GM23338 (cell line): ENCODE measurements around the gene PPP1R7. TPM values are rescaled to one million over a fixed set of nuclear protein-coding genes. Genes with fewer than 3 reads are reported as not detected.
"Not testable (repeated sequence)": the region's sequence is repeated elsewhere in the genome, so short reads cannot be mapped to it uniquely, and the experiment has no call there.

Experiments
- ATAC-seq: fragments of 200-7000 bp; cut with Tn5 transposase; 3 replicates; pipeline ENCODE4 v1.9.1; 2020
- DNase-seq: peaks from one replicate; pipeline ENCODE4 v3.0.0-alpha.2; 2015; ENCODE audit warnings: low spot score
- H2AFZ ChIP-seq: fragments of 200-600 bp; sonication (generic); 2 replicates; pipeline ENCODE4 v1.8.0; 2016; ENCODE audit warnings: antibody characterized with exemption, mild to moderate bottlenecking, moderate library complexity
- H3F3A ChIP-seq: fragments of 200-600 bp; sonication (generic); replicated peaks from 2 replicates; pipeline ENCODE4 v1.8.0; 2017; ENCODE audit warnings: antibody characterized with exemption, mixed run types, low read depth
- H3K27ac ChIP-seq: fragments of 200-600 bp; sonication (generic); 2 replicates; pipeline ENCODE4 v1.6.1; 2016; ENCODE audit warnings: low read depth
- H3K27me3 ChIP-seq: fragments of 200-600 bp; sonication (generic); 2 replicates; pipeline ENCODE4 v1.8.0; 2016; ENCODE audit warnings: mild to moderate bottlenecking, mixed run types, moderate library complexity; ENCODE audit not compliant: insufficient read depth
- H3K36me3 ChIP-seq: fragments of 200-600 bp; sonication (generic); 2 replicates; pipeline ENCODE4 v1.8.0; 2016; ENCODE audit warnings: mild to moderate bottlenecking; ENCODE audit not compliant: insufficient read depth
- H3K4me1 ChIP-seq: fragments of 200-600 bp; sonication (generic); 2 replicates; pipeline ENCODE4 v1.8.0; 2016; ENCODE audit warnings: mild to moderate bottlenecking, moderate library complexity; ENCODE audit not compliant: insufficient read depth
- H3K4me2 ChIP-seq: fragments of 200-600 bp; sonication (generic); 2 replicates; pipeline ENCODE4 v1.7.1; 2017; ENCODE audit warnings: mixed run types
- H3K4me3 ChIP-seq: fragments of 200-600 bp; sonication (generic); 2 replicates; pipeline ENCODE4 v1.6.1; 2016; ENCODE audit warnings: mixed run types
- H3K79me2 ChIP-seq: fragments of 200-600 bp; sonication (generic); replicated peaks from 2 replicates; pipeline ENCODE4 v1.8.0; 2017; ENCODE audit warnings: mild to moderate bottlenecking; ENCODE audit not compliant: insufficient read depth
- H3K9me2 ChIP-seq: fragments of 200-600 bp; sonication (generic); 2 replicates; pipeline ENCODE4 v1.8.0; 2017; ENCODE audit not compliant: insufficient read depth
- H4K20me1 ChIP-seq: fragments of 200-600 bp; sonication (generic); replicated peaks from 2 replicates; pipeline ENCODE4 v1.8.0; 2017; ENCODE audit warnings: mild to moderate bottlenecking; ENCODE audit not compliant: insufficient read depth
- H3K27ac Mint-ChIP-seq: 2 replicates; pipeline ENCODE4 v1.8.0; 2020; ENCODE audit warnings: inconsistent platforms, mild to moderate bottlenecking, moderate library complexity, mixed read lengths
- H3K27me3 Mint-ChIP-seq: 3 replicates; pipeline ENCODE4 v1.8.0; 2022; ENCODE audit warnings: low read depth, mild to moderate bottlenecking, moderate library complexity, mixed read lengths, inconsistent platforms; ENCODE audit not compliant: insufficient read depth, poor library complexity
- H3K36me3 Mint-ChIP-seq: 3 replicates; pipeline ENCODE4 v1.8.0; 2021; ENCODE audit warnings: low read depth, mild to moderate bottlenecking, inconsistent platforms, moderate library complexity, mixed read lengths
- H3K4me1 Mint-ChIP-seq: 3 replicates; pipeline ENCODE4 v1.8.0; 2020; ENCODE audit warnings: mild to moderate bottlenecking, inconsistent platforms, mixed read lengths
- H3K4me3 Mint-ChIP-seq: 3 replicates; pipeline ENCODE4 v1.8.0; 2021; ENCODE audit warnings: moderate library complexity, mild to moderate bottlenecking, inconsistent platforms, mixed read lengths
- H3K9me3 Mint-ChIP-seq: 3 replicates; pipeline ENCODE4 v1.8.0; 2020; ENCODE audit warnings: moderate library complexity, mild to moderate bottlenecking, inconsistent platforms, mixed read lengths
- CREB1 ChIP-seq: fragments of 250-450 bp; sonication (Bioruptor Pico); IDR thresholded peaks from 2 replicates; pipeline ENCODE4 v1.5.0; 2020; ENCODE audit warnings: low read depth, mild to moderate bottlenecking, moderate library complexity
- ETS1 ChIP-seq: IDR thresholded peaks from 2 replicates; pipeline ENCODE4 v1.6.1; 2016; ENCODE audit warnings: antibody characterized with exemption
- EZH2 ChIP-seq: fragments of 200-600 bp; sonication (generic); IDR thresholded peaks from one replicate; pipeline ENCODE4 v1.8.0; 2017; ENCODE audit warnings: antibody characterized with exemption, mild to moderate bottlenecking, low read depth; ENCODE audit not compliant: unreplicated experiment
- EZH2phosphoT487 ChIP-seq: fragments of 200-600 bp; sonication (generic); IDR thresholded peaks from one replicate; pipeline ENCODE4 v1.8.1; 2018; ENCODE audit warnings: antibody characterized with exemption; ENCODE audit not compliant: unreplicated experiment
- JUNB ChIP-seq: IDR thresholded peaks from one replicate; pipeline ENCODE4 v1.6.1; 2016; ENCODE audit warnings: antibody characterized with exemption; ENCODE audit not compliant: unreplicated experiment
- NANOG ChIP-seq: IDR thresholded peaks from 2 replicates; pipeline ENCODE4 v1.6.1; 2016; ENCODE audit warnings: antibody characterized with exemption, borderline replicate concordance
- POLR2AphosphoS5 ChIP-seq: IDR thresholded peaks from 2 replicates; pipeline ENCODE4 v1.6.1; 2016; ENCODE audit warnings: antibody characterized with exemption, low read depth
- STAT1 ChIP-seq: IDR thresholded peaks from one replicate; pipeline ENCODE4 v1.6.1; 2016; ENCODE audit warnings: antibody characterized with exemption; ENCODE audit not compliant: unreplicated experiment
- ZNF114 ChIP-seq: fragments of 250-450 bp; sonication (Bioruptor Pico); IDR thresholded peaks from 2 replicates; pipeline ENCODE4 v1.5.0; 2020; ENCODE audit warnings: mild to moderate bottlenecking, moderate library complexity
- ZNF331 ChIP-seq: fragments of 250-450 bp; sonication (Bioruptor Pico); IDR thresholded peaks from 2 replicates; pipeline ENCODE4 v1.5.0; 2020; ENCODE audit warnings: low read depth, mild to moderate bottlenecking, moderate library complexity
- polyA plus RNA-seq: library from polyadenylated mRNA; unstranded; fragments of >200 nt; fragmentation: Nextera tagmentation; extraction: Ambion mirVana; gene quantifications from 2 replicates; pipeline ENCODE4 v1.2.1, GENCODE V29; 2016
- total RNA-seq: library from RNA; depleted of rRNA; stranded (reverse); fragments of >200 nt; shearing (Covaris generic); gene quantifications from 2 replicates; pipeline ENCODE4 v1.2.3, GENCODE V29; 2014
- TF ChIP-seq, protein P1 (sequence below): IDR thresholded peaks from one replicate; pipeline ENCODE4 v1.6.1; 2018; ENCODE audit warnings: antibody characterized with exemption; ENCODE audit not compliant: unreplicated experiment
- TF ChIP-seq, protein P2 (sequence below), 2 experiments: fragments of 200-600 bp in 1 of 2; sonication (generic) in 1 of 2; conservative IDR thresholded peaks; 2 replicates each; pipeline versions ENCODE4 v1.5.1 to v1.6.1; 2016 to 2017; ENCODE audit warnings: antibody characterized with exemption in 2 of 2, low read depth in 2 of 2, mild to moderate bottlenecking in 2 of 2, moderate library complexity in 1 of 2

PPP1R7 gene
- total and polyA plus RNA-seq, 2 experiments from 2014 or later: 48.2 to 94.3 TPM

DNA sequence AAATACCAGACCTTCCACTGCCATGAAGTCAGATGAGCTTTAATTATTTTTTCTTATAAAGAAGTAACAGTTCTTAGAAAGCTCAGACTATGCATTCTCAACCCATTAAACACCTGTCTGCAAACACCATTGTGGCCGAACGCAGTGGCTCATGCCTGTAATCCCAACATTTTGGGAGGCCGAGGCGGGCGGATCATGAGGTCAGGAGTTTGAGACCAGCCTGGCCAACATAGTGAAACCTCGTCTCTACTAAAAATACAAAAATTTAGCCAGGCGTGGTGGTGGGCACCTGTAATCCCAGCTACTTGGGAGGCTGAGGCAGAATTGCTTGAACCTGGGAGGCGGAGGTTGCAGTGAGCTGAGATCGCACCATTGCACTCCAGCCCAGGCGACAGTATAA is 45.7 kb upstream of the PPP1R7 start:
- H3K4me1 Mint-ChIP-seq, H2AFZ ChIP-seq, H3K4me3 ChIP-seq, H3K4me2 ChIP-seq, ATAC-seq, H3F3A ChIP-seq, H3K4me1 ChIP-seq, H3K4me3 Mint-ChIP-seq, H3K9me3 Mint-ChIP-seq, H3K27ac ChIP-seq, H3K9me2 ChIP-seq, DNase-seq, H3K36me3 Mint-ChIP-seq, H3K27ac Mint-ChIP-seq, H3K36me3 ChIP-seq, H3K27me3 ChIP-seq, H3K27me3 Mint-ChIP-seq: not testable (repeated sequence)
- Histone ChIP-seq H4K20me1 (peaks cover 10% of the 10 kb centered on the region; the same call in 1 of the 2 replicates), H3K79me2 (peaks cover 23% of the 10 kb centered on the region)

GRCh38 chr2:241105641-241106040 is 44.6 kb upstream of the PPP1R7 start:
- Mint-ChIP-seq H3K27me3 (peaks cover 3% of the 10 kb centered on the region), H3K4me3 (no peak overlapping the region), H3K36me3 (peaks cover 3% of the 10 kb centered on the region; the same call in 2 of the 3 replicates), H3K4me1 (peaks cover 6% of the 10 kb centered on the region; the same call in 1 of the 3 replicates), H3K27ac (no peak overlapping the region), H3K9me3 (no peaks in the 10 kb centered on the region; the same call in 2 of the 3 replicates)
- no peak overlapping the region for H3K4me2 ChIP-seq
- H3K4me1 ChIP-seq: peaks cover 4% of the 10 kb centered on the region; the same call in 1 of the 2 replicates
- H3K4me3 ChIP-seq: no peak overlapping the region
- no peak overlapping the region for H2AFZ ChIP-seq
- no peak overlapping the region for H3K27ac ChIP-seq
- ATAC-seq (no peak), DNase-seq (no peak)
- peaks cover 14% of the 10 kb centered on the region for H3K79me2 ChIP-seq
- H4K20me1 ChIP-seq: peaks cover 9% of the 10 kb centered on the region; the same call in 1 of the 2 replicates
- peaks cover 7% of the 10 kb centered on the region; the same call in 1 of the 2 replicates for H3F3A ChIP-seq
- H3K9me2 ChIP-seq: no peaks in the 10 kb centered on the region
- no peaks in the 10 kb centered on the region for H3K27me3 ChIP-seq
- no peaks in the 10 kb centered on the region for H3K36me3 ChIP-seq
- TF ChIP-seq NANOG: no peak
- no peak for TF ChIP-seq JUNB
- TF ChIP-seq, protein P1, sequence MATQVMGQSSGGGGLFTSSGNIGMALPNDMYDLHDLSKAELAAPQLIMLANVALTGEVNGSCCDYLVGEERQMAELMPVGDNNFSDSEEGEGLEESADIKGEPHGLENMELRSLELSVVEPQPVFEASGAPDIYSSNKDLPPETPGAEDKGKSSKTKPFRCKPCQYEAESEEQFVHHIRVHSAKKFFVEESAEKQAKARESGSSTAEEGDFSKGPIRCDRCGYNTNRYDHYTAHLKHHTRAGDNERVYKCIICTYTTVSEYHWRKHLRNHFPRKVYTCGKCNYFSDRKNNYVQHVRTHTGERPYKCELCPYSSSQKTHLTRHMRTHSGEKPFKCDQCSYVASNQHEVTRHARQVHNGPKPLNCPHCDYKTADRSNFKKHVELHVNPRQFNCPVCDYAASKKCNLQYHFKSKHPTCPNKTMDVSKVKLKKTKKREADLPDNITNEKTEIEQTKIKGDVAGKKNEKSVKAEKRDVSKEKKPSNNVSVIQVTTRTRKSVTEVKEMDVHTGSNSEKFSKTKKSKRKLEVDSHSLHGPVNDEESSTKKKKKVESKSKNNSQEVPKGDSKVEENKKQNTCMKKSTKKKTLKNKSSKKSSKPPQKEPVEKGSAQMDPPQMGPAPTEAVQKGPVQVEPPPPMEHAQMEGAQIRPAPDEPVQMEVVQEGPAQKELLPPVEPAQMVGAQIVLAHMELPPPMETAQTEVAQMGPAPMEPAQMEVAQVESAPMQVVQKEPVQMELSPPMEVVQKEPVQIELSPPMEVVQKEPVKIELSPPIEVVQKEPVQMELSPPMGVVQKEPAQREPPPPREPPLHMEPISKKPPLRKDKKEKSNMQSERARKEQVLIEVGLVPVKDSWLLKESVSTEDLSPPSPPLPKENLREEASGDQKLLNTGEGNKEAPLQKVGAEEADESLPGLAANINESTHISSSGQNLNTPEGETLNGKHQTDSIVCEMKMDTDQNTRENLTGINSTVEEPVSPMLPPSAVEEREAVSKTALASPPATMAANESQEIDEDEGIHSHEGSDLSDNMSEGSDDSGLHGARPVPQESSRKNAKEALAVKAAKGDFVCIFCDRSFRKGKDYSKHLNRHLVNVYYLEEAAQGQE: no peak
- TF ChIP-seq, protein P2, sequence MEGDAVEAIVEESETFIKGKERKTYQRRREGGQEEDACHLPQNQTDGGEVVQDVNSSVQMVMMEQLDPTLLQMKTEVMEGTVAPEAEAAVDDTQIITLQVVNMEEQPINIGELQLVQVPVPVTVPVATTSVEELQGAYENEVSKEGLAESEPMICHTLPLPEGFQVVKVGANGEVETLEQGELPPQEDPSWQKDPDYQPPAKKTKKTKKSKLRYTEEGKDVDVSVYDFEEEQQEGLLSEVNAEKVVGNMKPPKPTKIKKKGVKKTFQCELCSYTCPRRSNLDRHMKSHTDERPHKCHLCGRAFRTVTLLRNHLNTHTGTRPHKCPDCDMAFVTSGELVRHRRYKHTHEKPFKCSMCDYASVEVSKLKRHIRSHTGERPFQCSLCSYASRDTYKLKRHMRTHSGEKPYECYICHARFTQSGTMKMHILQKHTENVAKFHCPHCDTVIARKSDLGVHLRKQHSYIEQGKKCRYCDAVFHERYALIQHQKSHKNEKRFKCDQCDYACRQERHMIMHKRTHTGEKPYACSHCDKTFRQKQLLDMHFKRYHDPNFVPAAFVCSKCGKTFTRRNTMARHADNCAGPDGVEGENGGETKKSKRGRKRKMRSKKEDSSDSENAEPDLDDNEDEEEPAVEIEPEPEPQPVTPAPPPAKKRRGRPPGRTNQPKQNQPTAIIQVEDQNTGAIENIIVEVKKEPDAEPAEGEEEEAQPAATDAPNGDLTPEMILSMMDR (conservative IDR thresholded peaks at IDR 0.05; ENCODE audit: low read depth in 2 of 2): no peak
- TF ChIP-seq CREB1 (CRISPR knock-in tag): no peak
- TF ChIP-seq STAT1: no peak
- no peak for TF ChIP-seq ZNF331 (CRISPR knock-in tag)
- TF ChIP-seq EZH2: no peak
- TF ChIP-seq POLR2AphosphoS5: no peak
- no peak for TF ChIP-seq EZH2phosphoT487
- TF ChIP-seq ZNF114 (CRISPR knock-in tag): no peak
- TF ChIP-seq ETS1: no peak
